Measurements from ENCODE around the gene PPP2R3B. TPM values are rescaled to one million over a fixed set of nuclear protein-coding genes. Genes with fewer than 3 reads are reported as not detected.

PPP2R3B gene
- total RNA-seq, 1 experiment from 2014 or later: 130 TPM

- DNase-seq (ENCODE audit: low spot score) (no peak), ATAC-seq (no peak)
- H3K4me3 Mint-ChIP-seq: peak overlapping the region; percentile 40
- no peaks in the 10 kb centered on the region for H3K9me3 Mint-ChIP-seq
- TF ChIP-seq AR (CRISPR knock-in tag; IDR thresholded peaks at IDR 0.05) (0 out of 2 replicates have a peak, but pooled peaks have one; percentile 36), ZNF281 (CRISPR knock-in tag; IDR thresholded peaks at IDR 0.05) (no peak)
- ChIA-PET CTCF (no interaction called here), POLR2A (no interaction called here)
- peaks cover 14% of the 10 kb centered on the region for H3K36me3 Mint-ChIP-seq
- no peak overlapping the region for H3K27ac Mint-ChIP-seq
- H3K27me3 Mint-ChIP-seq (ENCODE audit: low read depth): peaks cover 3% of the 10 kb centered on the region; the same call in 1 of the 2 replicates
- H3K4me1 Mint-ChIP-seq: peaks cover 4% of the 10 kb centered on the region
These were observed 70.1 kb downstream of the PPP2R3B start for GRCh38 chrX:316351-317325.

- Mint-ChIP-seq H3K27ac (no peak overlapping the region), H3K4me3 (no peak overlapping the region), H3K36me3 (peaks cover 16% of the 10 kb centered on the region), H3K4me1 (no peaks in the 10 kb centered on the region), H3K27me3 (ENCODE audit: low read depth) (peaks cover 3% of the 10 kb centered on the region; the same call in 1 of the 2 replicates), H3K9me3 (no peaks in the 10 kb centered on the region)
- TF ChIP-seq MXD4 (CRISPR knock-in tag; IDR thresholded peaks at IDR 0.05; ENCODE audit: borderline replicate concordance) (no peak), CREM (CRISPR knock-in tag; IDR thresholded peaks at IDR 0.05) (no peak), ELF4 (CRISPR knock-in tag; IDR thresholded peaks at IDR 0.05; ENCODE audit: low read depth) (no peak), ETV6 (CRISPR knock-in tag; IDR thresholded peaks at IDR 0.05) (no peak), CBFB (CRISPR knock-in tag; IDR thresholded peaks at IDR 0.05; ENCODE audit: low read depth) (no peak), KAT7 (CRISPR knock-in tag; IDR thresholded peaks at IDR 0.05; ENCODE audit: borderline replicate concordance) (no peak), ZNF232 (CRISPR knock-in tag; IDR thresholded peaks at IDR 0.05) (no peak), JUN (CRISPR knock-in tag; IDR thresholded peaks at IDR 0.05) (no peak), JAZF1 (CRISPR knock-in tag; IDR thresholded peaks at IDR 0.05) (no peak), PRDM15 (CRISPR knock-in tag; IDR thresholded peaks at IDR 0.05) (no peak), FOXP4 (CRISPR knock-in tag; IDR thresholded peaks at IDR 0.05) (no peak), ZNF263 (CRISPR knock-in tag; IDR thresholded peaks at IDR 0.05; ENCODE audit: low read depth) (no peak), SP1 (CRISPR knock-in tag; conservative IDR thresholded peaks at IDR 0.05) (no peak), STAT6 (CRISPR knock-in tag; conservative IDR thresholded peaks at IDR 0.05; ENCODE audit: low read depth) (no peak)
- ATAC-seq (no peak), DNase-seq (ENCODE audit: low spot score) (no peak)
- ChIA-PET CTCF (no interaction called here), POLR2A (no interaction called here)
These were observed 71.7 kb downstream of the PPP2R3B start for GRCh38 chrX:314781-315595.
